Hypothalamus (tissue), 51 donors: ENCODE results near the gene S100A12.
"Not testable (repeated sequence)": the region's sequence is repeated elsewhere in the genome, so short reads cannot be mapped to it uniquely, and the experiment has no call there.

Source experiments
- DNase-seq, 51 donors: peaks; one replicate each; lab custom pipeline; 2025; lab: John Stamatoyannopoulos, UW

The S100A12 gene

GRCh38 chr1:153375511-153375910, at the start of gene S100A12:
Gene S100A12 (minus strand): TSS chr1:153375621. CDS start chr1:153374592, 1,029 bp downstream.
- no peak for DNase-seq

DNA sequence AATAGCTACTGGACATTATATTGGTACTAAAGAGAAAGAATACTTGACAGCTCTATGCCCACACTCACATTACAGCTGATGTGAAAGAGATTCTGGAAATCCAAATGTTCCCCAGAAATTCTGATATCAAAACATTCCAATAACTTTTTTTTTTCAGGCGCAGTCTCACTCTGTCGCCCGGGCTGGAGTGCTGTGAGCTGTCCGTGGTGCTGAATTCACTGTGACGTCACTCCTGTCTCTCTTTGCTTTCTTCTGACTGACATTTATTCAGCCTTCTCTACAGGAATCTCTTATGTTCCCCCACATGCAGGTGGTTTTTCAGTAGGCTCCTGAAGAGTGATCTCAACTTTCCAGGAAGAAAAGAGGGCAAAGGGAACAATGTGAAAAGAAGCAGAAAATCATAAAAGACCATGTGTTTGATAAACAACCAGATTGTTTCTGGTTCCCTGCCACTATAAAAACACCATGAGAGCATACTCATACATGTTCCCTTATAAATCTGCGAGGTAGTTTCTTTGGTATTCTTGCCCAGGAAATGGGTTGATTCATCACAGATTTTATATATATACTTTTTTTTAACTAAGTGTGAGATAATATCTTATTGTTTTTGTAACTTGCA, 47.1 kb upstream of the S100A12 start:
- DNase-seq, result peak in 31 of 51 donors; percentile 1 to 61 (median 13)

GRCh38 chr1:153420306-153420705, 44.9 kb upstream of the S100A12 start:
- no peak for DNase-seq

GRCh38 chr1:153419436-153419793, 44.0 kb upstream of the S100A12 start:
- DNase-seq, result not testable (repeated sequence)

- DNase-seq, result not testable (repeated sequence)
These were observed 43.5 kb upstream of the S100A12 start for GRCh38 chr1:153418758-153419435.

DNA sequence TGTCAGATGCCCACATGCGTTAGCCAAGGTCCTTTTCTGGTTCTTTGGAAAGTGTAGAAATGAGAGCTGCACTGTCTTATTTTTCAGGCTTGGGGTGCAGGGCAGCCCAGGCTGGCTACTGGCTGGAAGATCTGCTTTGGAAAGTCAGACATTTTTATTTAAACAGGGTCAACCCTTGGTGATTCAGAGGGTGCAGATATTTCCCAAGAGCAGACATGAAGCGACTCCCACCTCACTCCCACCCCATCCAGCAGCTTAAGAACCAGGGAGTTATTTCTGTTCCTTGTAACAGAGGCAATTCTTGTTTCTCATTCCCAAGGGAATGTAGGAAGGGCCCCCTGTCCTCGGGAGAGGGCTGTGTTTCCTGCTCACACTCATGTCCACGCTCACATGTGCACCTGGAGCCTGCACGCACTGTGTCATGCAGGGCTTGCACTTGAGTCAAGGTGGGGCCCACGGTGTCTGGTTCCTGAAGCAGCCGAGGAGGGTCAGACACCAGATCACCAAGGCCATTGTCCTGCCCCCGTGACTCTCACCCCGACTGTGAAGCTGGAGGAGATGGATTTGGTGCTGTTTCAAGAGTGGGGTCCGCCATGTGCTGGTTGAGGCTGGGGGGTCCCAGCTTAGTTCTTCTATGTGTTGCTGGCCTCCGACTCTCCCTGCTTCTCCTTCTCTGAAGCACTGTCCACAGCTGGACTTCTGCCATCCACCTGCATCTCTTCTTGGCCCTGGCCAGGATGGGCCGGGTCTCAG, 41.9 kb upstream of the S100A12 start:
- no peak for DNase-seq

DNA sequence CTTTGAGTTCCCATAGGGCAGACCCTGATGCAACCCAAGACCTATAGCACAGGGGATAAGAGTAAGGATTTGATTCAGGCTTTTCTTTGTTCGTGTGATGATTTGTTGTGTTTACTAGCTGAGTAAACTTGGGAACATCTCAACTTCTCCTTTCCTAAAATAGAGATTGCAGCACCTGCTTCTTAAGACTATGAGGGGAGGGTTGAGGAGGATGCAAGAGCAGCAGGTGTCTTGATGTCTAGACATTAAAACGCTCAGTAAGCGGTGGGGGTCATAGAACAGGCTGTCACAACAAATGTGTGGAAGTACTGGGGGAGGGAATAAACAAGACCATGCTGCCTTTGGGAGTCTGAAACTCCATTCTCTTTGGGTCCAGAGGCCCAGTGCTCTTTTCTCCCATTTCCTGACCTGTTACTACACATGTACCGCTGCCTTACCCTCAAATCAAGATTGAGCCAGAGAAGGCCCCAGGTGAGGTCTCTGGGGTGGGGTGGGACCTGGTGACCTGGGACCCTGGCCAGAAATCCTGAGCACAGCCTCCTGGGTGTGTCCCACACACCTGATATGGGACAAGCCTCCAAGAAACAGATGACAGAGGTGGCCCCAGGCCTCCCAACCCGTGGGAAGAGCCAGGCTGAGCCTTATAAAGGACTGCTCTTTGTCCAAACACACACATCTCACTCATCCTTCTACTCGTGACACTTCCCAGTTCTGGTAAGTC, 40.6 kb upstream of the S100A12 start, which contains the start of gene S100A7A:
Gene S100A7A (plus strand): TSS at position 671 of the 721 bp plus-strand sequence. CDS start 1,563 bp downstream, outside the sequence.
- no peak for DNase-seq

- not testable (repeated sequence) for DNase-seq
These were observed 38.5 kb upstream of the S100A12 start for GRCh38 chr1:153413961-153414360.

DNA sequence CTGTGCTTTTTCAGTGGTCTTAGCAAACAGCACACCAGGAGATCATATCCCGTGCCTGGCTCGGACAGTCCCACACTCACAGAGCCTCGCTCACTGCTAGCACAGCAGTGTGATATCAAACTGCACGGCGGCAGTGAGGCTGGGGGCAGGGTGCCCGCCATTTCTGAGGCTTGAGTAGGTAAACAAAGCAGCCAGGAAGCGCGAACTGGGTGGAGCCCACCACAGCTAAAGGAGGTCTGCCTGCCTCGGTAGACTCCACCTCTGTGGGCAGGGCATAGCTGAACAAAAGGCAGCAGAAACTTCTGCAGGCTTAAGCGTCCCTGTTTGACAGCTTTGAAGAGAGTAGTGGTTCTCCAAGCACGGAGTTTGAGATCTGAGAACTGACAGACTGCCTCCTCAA, 31.9 kb upstream of the S100A12 start:
- not testable (repeated sequence) for DNase-seq

GRCh38 chr1:153405825-153406599, 30.6 kb upstream of the S100A12 start:
- not testable (repeated sequence) for DNase-seq

DNA sequence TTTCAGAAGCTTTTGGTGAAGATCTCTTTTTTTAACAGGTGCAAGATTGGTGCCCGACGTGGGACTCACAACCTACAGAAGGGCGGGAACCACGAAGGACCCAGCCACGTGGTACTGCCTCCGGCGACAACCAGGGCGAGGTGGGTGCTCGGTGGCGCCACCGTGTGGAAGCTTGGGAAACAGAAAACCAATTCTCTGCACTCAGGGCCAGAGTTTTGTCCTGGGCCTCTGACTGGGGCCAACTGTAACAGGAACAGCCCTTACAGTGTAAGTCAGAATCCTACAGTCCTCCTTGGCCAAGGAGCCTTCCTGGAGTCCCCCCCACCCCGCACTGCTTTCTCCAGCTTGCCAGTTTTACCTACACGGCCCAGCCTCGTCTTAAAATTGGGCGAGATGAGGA, 29.3 kb upstream of the S100A12 start:
- DNase-seq, result peak in 6 of 51 donors; percentile 1 to 26 (median 3)

GRCh38 chr1:153404086-153404635, 28.7 kb upstream of the S100A12 start:
- DNase-seq, result no peak

DNA sequence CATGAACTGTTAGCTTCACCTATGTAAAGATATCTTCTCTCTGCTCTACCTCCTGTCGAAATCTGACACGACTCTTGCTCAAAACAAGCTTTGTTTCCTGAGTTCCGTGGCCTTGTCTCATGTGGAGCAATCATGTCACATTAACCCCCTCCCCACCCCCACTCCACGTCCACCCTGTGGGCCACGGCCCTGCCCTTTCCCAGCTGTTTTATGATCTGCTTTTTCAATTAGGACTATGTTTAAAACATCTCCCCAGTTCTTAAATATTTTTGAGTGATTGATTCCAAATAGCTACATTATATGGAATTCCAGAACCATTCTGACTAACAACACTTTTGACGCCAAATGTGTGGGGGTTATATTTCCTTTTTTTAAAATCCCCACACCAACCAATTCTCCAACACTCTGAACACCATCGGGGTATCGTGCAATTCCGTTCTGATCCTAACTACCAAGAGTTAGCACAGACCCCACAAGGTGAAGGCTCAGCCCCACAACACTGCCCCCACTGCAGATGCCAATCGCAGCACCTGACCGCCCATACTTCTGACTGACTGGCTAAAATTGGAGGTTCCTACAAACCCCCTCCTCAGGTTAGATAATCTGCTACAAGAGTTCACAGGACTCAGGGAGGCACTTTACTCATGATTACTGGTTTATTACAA, 28.1 kb upstream of the S100A12 start:
- no peak for DNase-seq

DNA sequence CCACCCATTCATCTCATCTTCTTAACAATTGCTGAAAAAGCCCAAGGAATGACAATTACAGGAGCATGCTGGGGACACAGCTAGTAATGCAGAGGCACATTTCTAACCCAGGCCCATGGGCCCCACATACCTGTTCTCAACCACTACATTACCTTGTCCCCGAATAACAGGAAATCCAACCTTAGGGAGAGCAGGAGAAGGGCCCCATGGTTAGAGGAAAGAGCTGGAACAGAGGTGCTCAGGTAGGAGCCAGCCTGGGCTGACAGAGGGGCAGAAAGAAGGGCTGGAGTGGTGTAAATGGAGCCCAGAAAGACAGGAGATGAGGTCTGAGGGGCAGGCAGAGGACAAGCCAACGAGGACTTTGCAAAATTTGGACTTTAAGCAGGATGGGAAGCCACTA, 26.8 kb upstream of the S100A12 start:
- DNase-seq, result no peak

DNA sequence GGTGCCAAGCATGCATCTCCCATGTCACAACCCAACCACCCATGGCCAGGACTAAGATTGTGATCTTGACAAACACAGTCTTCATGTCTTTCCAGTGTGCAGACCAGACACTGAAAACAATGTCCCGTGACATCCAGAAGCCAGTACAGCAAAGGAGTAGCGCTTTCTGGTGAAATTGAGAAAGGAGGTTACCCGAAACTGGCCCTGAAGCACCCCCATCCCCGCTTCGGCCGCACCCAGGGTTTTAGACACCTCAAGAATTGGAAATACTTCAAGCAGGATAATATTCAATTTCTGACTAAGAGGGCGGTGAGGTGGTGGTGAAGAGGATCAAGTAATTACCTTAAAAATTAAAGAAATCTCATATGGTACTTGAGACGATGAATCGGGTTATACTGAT, 26.0 kb upstream of the S100A12 start:
- DNase-seq, result no peak

- DNase-seq, result no peak
These were observed 24.8 kb upstream of the S100A12 start for GRCh38 chr1:153400244-153400643.

DNA sequence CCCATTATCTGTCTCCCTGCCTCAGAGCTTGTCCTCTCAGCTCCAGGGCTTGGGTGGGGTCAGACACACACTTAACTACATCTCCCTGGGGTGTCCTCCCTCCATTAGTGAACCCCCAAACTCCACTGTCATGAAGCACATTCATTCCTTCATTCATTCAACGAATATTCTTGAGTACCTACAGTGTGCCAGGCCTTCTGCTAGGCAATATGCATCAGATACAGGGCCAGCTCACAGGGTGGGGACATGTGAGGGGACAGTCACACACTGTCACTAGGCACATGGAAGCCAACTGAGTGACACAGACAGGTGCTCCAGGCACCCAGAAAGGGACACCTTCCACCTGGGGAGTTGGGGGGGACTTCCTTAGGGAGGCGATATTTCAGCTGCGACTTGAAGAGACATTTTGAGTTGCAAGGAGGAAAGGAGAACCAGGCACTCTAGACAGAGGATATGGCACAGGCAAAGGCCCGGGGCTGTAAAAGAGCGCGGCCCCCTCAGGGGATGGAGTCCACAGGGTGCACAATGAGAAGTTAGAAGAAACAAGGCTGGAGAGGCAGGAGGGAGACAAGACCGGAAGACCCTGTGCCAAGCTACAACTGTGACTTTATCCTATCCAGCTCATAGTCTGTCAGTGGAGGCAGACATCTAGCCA, 24.1 kb upstream of the S100A12 start:
- DNase-seq, result no peak

DNA sequence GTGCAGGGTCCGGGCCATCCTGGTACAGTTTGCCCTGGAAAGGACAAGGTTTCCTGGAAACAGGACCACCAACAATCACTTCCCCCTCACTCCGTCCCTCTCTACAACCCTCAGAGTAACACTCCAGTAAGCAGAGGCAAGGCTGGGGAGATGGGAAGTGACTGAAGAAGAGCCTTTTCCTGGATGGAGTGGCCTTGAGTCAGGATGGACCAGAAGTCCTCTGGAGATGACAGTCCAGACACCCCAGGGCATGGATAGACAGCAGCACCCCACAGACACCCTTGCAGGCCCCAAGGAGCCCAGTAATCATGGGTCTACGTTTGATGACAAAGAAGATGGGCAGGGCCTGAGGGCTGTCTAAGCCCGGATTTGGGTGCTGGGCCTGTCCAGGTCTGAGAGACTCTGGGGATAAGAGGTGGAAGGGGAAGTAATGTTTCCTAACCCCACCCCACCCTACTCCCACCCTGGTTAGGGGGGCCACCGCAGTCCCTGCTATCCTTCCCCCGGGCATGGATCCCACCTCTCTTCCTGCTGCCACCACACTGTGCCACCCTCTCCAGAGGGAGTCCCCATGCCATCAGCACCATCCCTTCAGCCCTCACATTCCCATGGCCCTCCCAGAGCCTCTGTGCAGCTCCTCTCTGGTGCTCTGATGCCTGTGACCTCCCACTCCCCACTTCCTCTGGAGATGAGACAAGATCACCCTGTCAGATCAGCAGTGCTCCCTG, 22.7 kb upstream of the S100A12 start:
- no peak for DNase-seq
